Muscle layer of colon (tissue), 2 donors: Measurements from ENCODE around the gene MARVELD3.

Source experiments
- H3K27ac ChIP-seq: one replicate; pipeline ENCODE4 v1.7.0; 2013; ENCODE audit warnings: low read depth, mild to moderate bottlenecking, low read length, moderate library complexity
- H3K27me3 ChIP-seq, 2 donors: one replicate each; pipeline ENCODE4 v1.7.0; 2013; ENCODE audit warnings: low read length in 2 of 2, mild to moderate bottlenecking in 2 of 2; ENCODE audit not compliant: insufficient read depth in 2 of 2, control insufficient read depth in 1 of 2
- H3K36me3 ChIP-seq: one replicate; pipeline ENCODE4 v1.7.0; 2013; ENCODE audit warnings: mild to moderate bottlenecking, low read length; ENCODE audit not compliant: insufficient read depth
- H3K4me1 ChIP-seq: one replicate; pipeline ENCODE4 v1.7.0; 2013; ENCODE audit warnings: mild to moderate bottlenecking, low read length; ENCODE audit not compliant: insufficient read depth
- H3K4me3 ChIP-seq, 2 donors: one replicate each; pipeline ENCODE4 v1.7.0; 2013; ENCODE audit warnings: low read length in 2 of 2, low read depth in 1 of 2, mild to moderate bottlenecking in 1 of 2, moderate library complexity in 1 of 2
- H3K9ac ChIP-seq: one replicate; pipeline ENCODE4 v1.7.0; 2013; ENCODE audit warnings: low read length
- H3K9me3 ChIP-seq: one replicate; pipeline ENCODE4 v1.7.0; 2013; ENCODE audit warnings: mild to moderate bottlenecking, low read length
- donor health status: abdominal sarcoma.
- donor health status: Adenocarcinoma of cecum.

MARVELD3 gene

GRCh38 chr16:71649704-71650103, 23.7 kb downstream of the MARVELD3 start:
- H3K9ac ChIP-seq, result no peak overlapping the region
- H3K9me3 ChIP-seq, result no peaks in the 10 kb centered on the region
- no peaks in the 10 kb centered on the region for H3K4me1 ChIP-seq
- peaks cover 34% of the 10 kb centered on the region for H3K36me3 ChIP-seq
- H3K4me3 ChIP-seq, result no peak overlapping the region
- no peaks in the 10 kb centered on the region for H3K27me3 ChIP-seq
- no peak overlapping the region for H3K27ac ChIP-seq

- H3K9ac ChIP-seq, result no peak overlapping the region
- H3K4me1 ChIP-seq, result no peaks in the 10 kb centered on the region
- no peaks in the 10 kb centered on the region for H3K9me3 ChIP-seq
- H3K36me3 ChIP-seq, result peaks cover 32% of the 10 kb centered on the region
- no peak overlapping the region for H3K27ac ChIP-seq
- no peak overlapping the region for H3K4me3 ChIP-seq
- no peaks in the 10 kb centered on the region for H3K27me3 ChIP-seq
Observed at GRCh38 chr16:71658771-71659170, 32.8 kb downstream of the MARVELD3 start.

GRCh38 chr16:71659471-71659870, 33.5 kb downstream of the MARVELD3 start:
- Histone ChIP-seq H3K9ac (no peak overlapping the region), H3K36me3 (peaks cover 29% of the 10 kb centered on the region), H3K4me1 (no peaks in the 10 kb centered on the region), H3K27ac (no peak overlapping the region), H3K4me3 (no peak overlapping the region), H3K27me3 (no peaks in the 10 kb centered on the region), H3K9me3 (no peaks in the 10 kb centered on the region)

- Histone ChIP-seq H3K27ac (no peak overlapping the region), H3K9me3 (no peaks in the 10 kb centered on the region), H3K9ac (no peak overlapping the region), H3K27me3 (no peaks in the 10 kb centered on the region), H3K4me1 (no peaks in the 10 kb centered on the region), H3K4me3 (no peak overlapping the region), H3K36me3 (peaks cover 37% of the 10 kb centered on the region)
Observed at GRCh38 chr16:71666264-71666663, 40.3 kb downstream of the MARVELD3 start.

- Histone ChIP-seq H3K36me3 (peaks cover 37% of the 10 kb centered on the region), H3K9me3 (no peaks in the 10 kb centered on the region), H3K4me1 (no peaks in the 10 kb centered on the region), H3K4me3 (no peak overlapping the region), H3K27ac (no peak overlapping the region), H3K9ac (no peak overlapping the region), H3K27me3 (no peaks in the 10 kb centered on the region)
Observed at GRCh38 chr16:71666928-71667707, 41.1 kb downstream of the MARVELD3 start.

- Histone ChIP-seq H3K9me3 (no peaks in the 10 kb centered on the region), H3K4me3 (no peak overlapping the region), H3K27me3 (no peaks in the 10 kb centered on the region), H3K4me1 (no peaks in the 10 kb centered on the region), H3K27ac (no peak overlapping the region), H3K36me3 (peaks cover 41% of the 10 kb centered on the region), H3K9ac (no peak overlapping the region)
Observed at GRCh38 chr16:71669926-71670536, 44.0 kb downstream of the MARVELD3 start.

GRCh38 chr16:71670537-71670936, 44.6 kb downstream of the MARVELD3 start:
- Histone ChIP-seq H3K4me1 (no peaks in the 10 kb centered on the region), H3K36me3 (peaks cover 45% of the 10 kb centered on the region), H3K27ac (no peak overlapping the region), H3K9me3 (no peaks in the 10 kb centered on the region), H3K27me3 (no peaks in the 10 kb centered on the region), H3K9ac (no peak overlapping the region), H3K4me3 (no peak overlapping the region)

GRCh38 chr16:71671165-71671564, 45.2 kb downstream of the MARVELD3 start:
- no peak overlapping the region for H3K9ac ChIP-seq
- H3K36me3 ChIP-seq, result peaks cover 50% of the 10 kb centered on the region
- H3K4me1 ChIP-seq, result no peaks in the 10 kb centered on the region
- H3K27ac ChIP-seq, result no peak overlapping the region
- H3K9me3 ChIP-seq, result no peaks in the 10 kb centered on the region
- no peak overlapping the region for H3K4me3 ChIP-seq
- H3K27me3 ChIP-seq, result no peaks in the 10 kb centered on the region

GRCh38 chr16:71672125-71672524, 46.1 kb downstream of the MARVELD3 start:
- Histone ChIP-seq H3K9ac (no peak overlapping the region), H3K27me3 (no peaks in the 10 kb centered on the region), H3K4me1 (no peaks in the 10 kb centered on the region), H3K9me3 (no peaks in the 10 kb centered on the region), H3K36me3 (peaks cover 45% of the 10 kb centered on the region), H3K4me3 (no peak overlapping the region), H3K27ac (no peak overlapping the region)

- no peak overlapping the region for H3K9ac ChIP-seq
- no peaks in the 10 kb centered on the region for H3K4me1 ChIP-seq
- no peak overlapping the region for H3K27ac ChIP-seq
- H3K9me3 ChIP-seq, result no peaks in the 10 kb centered on the region
- peaks cover 44% of the 10 kb centered on the region for H3K36me3 ChIP-seq
- H3K27me3 ChIP-seq, result no peaks in the 10 kb centered on the region
- H3K4me3 ChIP-seq, result no peak overlapping the region
Observed at GRCh38 chr16:71672803-71673581, 47.0 kb downstream of the MARVELD3 start.

GRCh38 chr16:71673582-71673973, 47.6 kb downstream of the MARVELD3 start:
- H3K9ac ChIP-seq, result no peak overlapping the region
- no peak overlapping the region for H3K4me3 ChIP-seq
- peaks cover 42% of the 10 kb centered on the region for H3K36me3 ChIP-seq
- H3K4me1 ChIP-seq, result no peaks in the 10 kb centered on the region
- no peaks in the 10 kb centered on the region for H3K27me3 ChIP-seq
- H3K9me3 ChIP-seq, result no peaks in the 10 kb centered on the region
- H3K27ac ChIP-seq, result no peak overlapping the region
